SK-N-SH (cell line): ENCODE results near the gene MLLT3. TPM values are rescaled to one million over a fixed set of nuclear protein-coding genes. Genes with fewer than 3 reads are reported as not detected.
"Not testable (repeated sequence)": the region's sequence is repeated elsewhere in the genome, so short reads cannot be mapped to it uniquely, and the experiment has no call there.

ENCODE experiments used
- CTCF ChIA-PET: fragments of 300-600, 350-600 bp; formaldehyde crosslinking; extraction: SDS; loops from one replicate; lab custom pipeline; 2021; lab: Yijun Ruan, JAX
- POLR2A ChIA-PET: fragments of 350-600 bp; sonication (Branson Sonifier 250); formaldehyde crosslinking; extraction: SDS; loops from one replicate; lab custom pipeline; 2020; ENCODE audit warnings: antibody characterized with exemption, inconsistent platforms; lab: Yijun Ruan, JAX
- DNase-seq: peaks from one replicate; pipeline ENCODE4 v3.0.0; 2012
- H2AFZ ChIP-seq: fragments of 200-600 bp; sonication (generic); 2 replicates; pipeline ENCODE4 v1.8.1; 2016; ENCODE audit warnings: antibody characterized with exemption, mild to moderate bottlenecking, low read depth
- H3F3A ChIP-seq: fragments of 200-600 bp; sonication (generic); replicated peaks from 2 replicates; pipeline ENCODE3; 2016; ENCODE audit warnings: antibody characterized with exemption, mild to moderate bottlenecking; ENCODE audit not compliant: insufficient read depth
- H3K27ac ChIP-seq, 2 experiments: fragments of 200-500 bp in 1 of 2; fragments of 200-600 bp in 1 of 2; sonication (Bioruptor generic) in 1 of 2; sonication (generic), shearing (Covaris generic) in 1 of 2; 2 replicates each; pipeline versions ENCODE4 v1.5.1 to v1.6.1; 2014 to 2016; ENCODE audit warnings: low read depth in 2 of 2, inconsistent platforms in 1 of 2, low read length in 1 of 2, mild to moderate bottlenecking in 1 of 2, mixed read lengths in 1 of 2
- H3K27me3 ChIP-seq: fragments of 200-600 bp; sonication (generic), shearing (Covaris generic); 2 replicates; pipeline ENCODE4 v1.6.1; 2016; ENCODE audit warnings: mixed run types; ENCODE audit not compliant: insufficient read depth
- H3K36me3 ChIP-seq, 2 experiments: fragments of 200-500 bp in 1 of 2; fragments of 200-600 bp in 1 of 2; sonication (Bioruptor generic) in 1 of 2; sonication (generic) in 1 of 2; replicated peaks in 1 of 2; 2 replicates each; pipeline versions ENCODE3 to v1.5.1; 2014 to 2016; ENCODE audit warnings: low read length in 1 of 2, mild to moderate bottlenecking in 1 of 2; ENCODE audit not compliant: insufficient read depth in 2 of 2, control insufficient read depth in 1 of 2
- H3K4me1 ChIP-seq, 2 experiments: fragments of 200-500 bp in 1 of 2; fragments of 200-600 bp in 1 of 2; sonication (Bioruptor generic) in 1 of 2; sonication (generic), shearing (Covaris generic) in 1 of 2; 2 replicates each; pipeline versions ENCODE4 v1.5.1 to v1.6.1; 2014 to 2016; ENCODE audit warnings: low read depth in 1 of 2, low read length in 1 of 2, mixed run types in 1 of 2; ENCODE audit not compliant: insufficient read depth in 2 of 2, control insufficient read depth in 1 of 2
- H3K4me2 ChIP-seq: fragments of 200-600 bp; sonication (generic), shearing (Covaris generic); 2 replicates; pipeline ENCODE4 v1.6.1; 2017; ENCODE audit warnings: mixed run types
- H3K4me3 ChIP-seq, 2 experiments: fragments of 200-500 bp in 1 of 2; fragments of 200-600 bp in 1 of 2; sonication (Bioruptor generic) in 1 of 2; sonication (generic), shearing (Covaris generic) in 1 of 2; 2 replicates each; pipeline versions ENCODE4 v1.5.1 to v1.8.1; 2014 to 2016; ENCODE audit warnings: low read depth in 2 of 2, inconsistent platforms in 1 of 2, low read length in 1 of 2, mild to moderate bottlenecking in 1 of 2, mixed read lengths in 1 of 2, moderate library complexity in 1 of 2
- H3K79me2 ChIP-seq: fragments of 200-600 bp; sonication (generic); 2 replicates; pipeline ENCODE4 v1.8.1; 2017; ENCODE audit warnings: mild to moderate bottlenecking; ENCODE audit not compliant: insufficient read depth
- H3K9ac ChIP-seq: fragments of 200-600 bp; sonication (generic); 2 replicates; pipeline ENCODE4 v1.6.1; 2017; ENCODE audit warnings: mixed run types
- H3K9me2 ChIP-seq: fragments of 200-600 bp; sonication (generic); 2 replicates; pipeline ENCODE4 v1.6.1; 2017; ENCODE audit warnings: mixed run types
- H3K9me3 ChIP-seq: fragments of 200-600 bp; sonication (generic); 2 replicates; pipeline ENCODE4 v1.6.1; 2017; ENCODE audit warnings: mixed run types, mild to moderate bottlenecking, moderate library complexity
- H4K20me1 ChIP-seq: fragments of 200-600 bp; sonication (generic); 2 replicates; pipeline ENCODE4 v1.6.1; 2017; ENCODE audit warnings: mild to moderate bottlenecking, mixed run types; ENCODE audit not compliant: insufficient read depth
- CHD2 ChIP-seq: fragments of 150-350 bp; IDR thresholded peaks from 2 replicates; pipeline ENCODE4 v1.6.1; 2018; ENCODE audit warnings: low read length; ENCODE audit not compliant: partially characterized antibody
- ELF1 ChIP-seq: IDR thresholded peaks from 2 replicates; pipeline ENCODE4 v1.4.0; 2012
- FOXJ3 ChIP-seq: sonication (generic); formaldehyde crosslinking; IDR thresholded peaks from 2 replicates; pipeline ENCODE4 v1.5.1; 2020; ENCODE audit warnings: mild to moderate bottlenecking, missing genetic modification reagents
- FOXM1 ChIP-seq: IDR thresholded peaks from 2 replicates; pipeline ENCODE4 v1.4.0; 2012; ENCODE audit warnings: low read depth, mild to moderate bottlenecking
- IRF3 ChIP-seq: fragments of 150-350 bp; IDR thresholded peaks from 2 replicates; pipeline ENCODE4 v1.6.1; 2016; ENCODE audit warnings: mild to moderate bottlenecking, low read depth, low read length
- JUND ChIP-seq: IDR thresholded peaks from 2 replicates; pipeline ENCODE4 v1.4.0; 2012
- MXI1 ChIP-seq: IDR thresholded peaks from 2 replicates; pipeline ENCODE4 v1.6.1; 2012; ENCODE audit warnings: mild to moderate bottlenecking, low read depth, low read length, improper control_type of control experiment
- RCOR1 ChIP-seq: fragments of 150-350 bp; IDR thresholded peaks from 2 replicates; pipeline ENCODE4 v1.6.1; 2017; ENCODE audit warnings: antibody characterized with exemption, low read length
- RFX5 ChIP-seq: IDR thresholded peaks from 2 replicates; pipeline ENCODE4 v1.6.1; 2012; ENCODE audit warnings: mild to moderate bottlenecking, improper control_type of control experiment, low read length
- SMC3 ChIP-seq: IDR thresholded peaks from 2 replicates; pipeline ENCODE4 v1.6.1; 2012; ENCODE audit warnings: low read depth, low read length, improper control_type of control experiment
- WGBS: methylation state at CpG from one replicate; pipeline ENCODE4 v1.1.6; 2017; ENCODE audit warnings: low lambda C conversion rate; 5-methylcytosine and 5-hydroxymethylcytosine counted together
- polyA plus RNA-seq, 3 experiments: library from polyadenylated mRNA; depleted of rRNA; stranded (reverse); fragments of >200 nt; gene quantifications; 2 replicates each; pipeline ENCODE4 v1.2.3, GENCODE V29; 2012
- TF ChIP-seq, protein P1 (sequence below): IDR thresholded peaks from 2 replicates; pipeline ENCODE4; 2012
- TF ChIP-seq, protein P2 (sequence below): IDR thresholded peaks from 2 replicates; pipeline ENCODE4 v1.4.0; 2012; ENCODE audit warnings: low read depth, borderline replicate concordance
- TF ChIP-seq, protein P3 (sequence below): fragments of 200-600 bp; sonication (generic); IDR thresholded peaks from 2 replicates; pipeline ENCODE4 v1.6.1; 2017; ENCODE audit warnings: antibody characterized with exemption, mild to moderate bottlenecking, moderate library complexity

Gene MLLT3
- polyA plus RNA-seq, 1 of the 3 experiments (the other 2 are of a cell fraction) = 3.9 TPM

GRCh38 chr9:20591223-20591622, 31.1 kb downstream of the MLLT3 start:
- CTCF ChIA-PET = no interaction called here
- Histone ChIP-seq H3K36me3 (no peaks in the 10 kb centered on the region), H3K27ac (no peak overlapping the region), H3K9me3 (no peaks in the 10 kb centered on the region), H3K79me2 (no peaks in the 10 kb centered on the region), H3K9me2 (no peaks in the 10 kb centered on the region), H3K4me2 (no peak overlapping the region), H2AFZ (no peak overlapping the region), H3K4me1 (peaks cover 0 to 15% of the 10 kb centered on the region in 2 experiments; a peak in 1 of 4 replicates), H3K4me3 (no peak overlapping the region), H3K9ac (no peak overlapping the region), H3K27me3 (no peaks in the 10 kb centered on the region), H3F3A (peaks cover 6% of the 10 kb centered on the region), H4K20me1 (no peaks in the 10 kb centered on the region)
- POLR2A ChIA-PET = no interaction called here
- WGBS = 69% methylated on average over 4 of the region's 4 CpGs
- DNase-seq = no peak
- no peak for TF ChIP-seq RCOR1
- no peak for TF ChIP-seq SMC3
- no peak for TF ChIP-seq IRF3
- no peak for TF ChIP-seq FOXJ3 (CRISPR knock-in tag)
- no peak for TF ChIP-seq RFX5
- TF ChIP-seq, protein P1, sequence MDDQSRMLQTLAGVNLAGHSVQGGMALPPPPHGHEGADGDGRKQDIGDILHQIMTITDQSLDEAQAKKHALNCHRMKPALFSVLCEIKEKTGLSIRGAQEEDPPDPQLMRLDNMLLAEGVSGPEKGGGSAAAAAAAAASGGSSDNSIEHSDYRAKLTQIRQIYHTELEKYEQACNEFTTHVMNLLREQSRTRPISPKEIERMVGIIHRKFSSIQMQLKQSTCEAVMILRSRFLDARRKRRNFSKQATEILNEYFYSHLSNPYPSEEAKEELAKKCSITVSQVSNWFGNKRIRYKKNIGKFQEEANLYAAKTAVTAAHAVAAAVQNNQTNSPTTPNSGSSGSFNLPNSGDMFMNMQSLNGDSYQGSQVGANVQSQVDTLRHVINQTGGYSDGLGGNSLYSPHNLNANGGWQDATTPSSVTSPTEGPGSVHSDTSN = no peak
- no peak for TF ChIP-seq JUND
- no peak for TF ChIP-seq ELF1
- TF ChIP-seq, protein P2, sequence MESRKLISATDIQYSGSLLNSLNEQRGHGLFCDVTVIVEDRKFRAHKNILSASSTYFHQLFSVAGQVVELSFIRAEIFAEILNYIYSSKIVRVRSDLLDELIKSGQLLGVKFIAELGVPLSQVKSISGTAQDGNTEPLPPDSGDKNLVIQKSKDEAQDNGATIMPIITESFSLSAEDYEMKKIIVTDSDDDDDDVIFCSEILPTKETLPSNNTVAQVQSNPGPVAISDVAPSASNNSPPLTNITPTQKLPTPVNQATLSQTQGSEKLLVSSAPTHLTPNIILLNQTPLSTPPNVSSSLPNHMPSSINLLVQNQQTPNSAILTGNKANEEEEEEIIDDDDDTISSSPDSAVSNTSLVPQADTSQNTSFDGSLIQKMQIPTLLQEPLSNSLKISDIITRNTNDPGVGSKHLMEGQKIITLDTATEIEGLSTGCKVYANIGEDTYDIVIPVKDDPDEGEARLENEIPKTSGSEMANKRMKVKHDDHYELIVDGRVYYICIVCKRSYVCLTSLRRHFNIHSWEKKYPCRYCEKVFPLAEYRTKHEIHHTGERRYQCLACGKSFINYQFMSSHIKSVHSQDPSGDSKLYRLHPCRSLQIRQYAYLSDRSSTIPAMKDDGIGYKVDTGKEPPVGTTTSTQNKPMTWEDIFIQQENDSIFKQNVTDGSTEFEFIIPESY = no peak

DNA sequence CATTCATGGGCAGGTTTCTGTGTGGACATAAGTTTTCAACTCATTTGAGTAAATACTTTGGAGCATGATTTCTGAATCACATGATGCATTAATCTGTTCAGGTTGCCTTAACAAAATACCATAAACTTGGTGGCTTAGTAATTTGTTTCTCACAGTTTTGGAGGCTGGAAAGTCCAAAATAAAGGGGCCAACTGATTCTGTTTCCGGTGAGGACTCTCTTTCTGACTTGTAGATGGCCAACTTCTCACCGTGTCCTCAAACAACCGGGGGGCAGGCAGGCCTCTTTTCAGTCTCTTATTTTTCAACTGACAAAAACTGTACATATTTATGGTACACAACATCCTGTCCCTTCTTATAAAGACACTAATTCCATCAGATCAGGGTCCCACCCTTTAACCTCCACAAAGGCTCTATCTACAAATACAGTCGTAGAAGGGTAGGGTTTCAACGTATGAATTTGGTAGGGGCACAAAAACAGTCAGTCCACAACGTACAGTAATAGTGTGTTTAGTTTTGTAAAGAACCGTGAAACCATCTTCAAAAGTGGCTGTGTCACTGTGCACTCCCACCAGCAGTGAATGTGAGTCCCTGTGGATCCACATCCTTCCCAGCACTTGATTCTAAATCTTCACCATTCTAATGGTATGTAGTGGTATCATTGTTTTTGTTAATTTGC, 37.2 kb downstream of the MLLT3 start:
- no peaks in the 10 kb centered on the region for H3K79me2 ChIP-seq
- no peak overlapping the region for H3K4me2 ChIP-seq
- WGBS = 75% methylated on average over 7 of the region's 7 CpGs
- H3K36me3 ChIP-seq = no peaks in the 10 kb centered on the region
- TF ChIP-seq MXI1 (no peak), CHD2 (no peak), RCOR1 (no peak), FOXM1 (no peak), ELF1 (no peak)
- TF ChIP-seq, protein P3, sequence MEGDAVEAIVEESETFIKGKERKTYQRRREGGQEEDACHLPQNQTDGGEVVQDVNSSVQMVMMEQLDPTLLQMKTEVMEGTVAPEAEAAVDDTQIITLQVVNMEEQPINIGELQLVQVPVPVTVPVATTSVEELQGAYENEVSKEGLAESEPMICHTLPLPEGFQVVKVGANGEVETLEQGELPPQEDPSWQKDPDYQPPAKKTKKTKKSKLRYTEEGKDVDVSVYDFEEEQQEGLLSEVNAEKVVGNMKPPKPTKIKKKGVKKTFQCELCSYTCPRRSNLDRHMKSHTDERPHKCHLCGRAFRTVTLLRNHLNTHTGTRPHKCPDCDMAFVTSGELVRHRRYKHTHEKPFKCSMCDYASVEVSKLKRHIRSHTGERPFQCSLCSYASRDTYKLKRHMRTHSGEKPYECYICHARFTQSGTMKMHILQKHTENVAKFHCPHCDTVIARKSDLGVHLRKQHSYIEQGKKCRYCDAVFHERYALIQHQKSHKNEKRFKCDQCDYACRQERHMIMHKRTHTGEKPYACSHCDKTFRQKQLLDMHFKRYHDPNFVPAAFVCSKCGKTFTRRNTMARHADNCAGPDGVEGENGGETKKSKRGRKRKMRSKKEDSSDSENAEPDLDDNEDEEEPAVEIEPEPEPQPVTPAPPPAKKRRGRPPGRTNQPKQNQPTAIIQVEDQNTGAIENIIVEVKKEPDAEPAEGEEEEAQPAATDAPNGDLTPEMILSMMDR = no peak
- H3K9me2 ChIP-seq = no peaks in the 10 kb centered on the region
- no peak for DNase-seq
- CTCF ChIA-PET = interaction anchor here (0.6 kb wide), 1 partner anchor 193 kb away, joined by 3 read pairs; no protein-coding TSS in a partner anchor
- no peaks in the 10 kb centered on the region for H3K4me1 ChIP-seq
- POLR2A ChIA-PET = no interaction called here
- H3F3A ChIP-seq = no peaks in the 10 kb centered on the region
- no peak overlapping the region for H3K4me3 ChIP-seq
- no peaks in the 10 kb centered on the region for H3K27me3 ChIP-seq
- H2AFZ ChIP-seq = no peak overlapping the region
- no peaks in the 10 kb centered on the region for H3K9me3 ChIP-seq
- H3K27ac ChIP-seq = no peak overlapping the region
- H4K20me1 ChIP-seq = no peaks in the 10 kb centered on the region
- H3K9ac ChIP-seq = no peak overlapping the region

DNA sequence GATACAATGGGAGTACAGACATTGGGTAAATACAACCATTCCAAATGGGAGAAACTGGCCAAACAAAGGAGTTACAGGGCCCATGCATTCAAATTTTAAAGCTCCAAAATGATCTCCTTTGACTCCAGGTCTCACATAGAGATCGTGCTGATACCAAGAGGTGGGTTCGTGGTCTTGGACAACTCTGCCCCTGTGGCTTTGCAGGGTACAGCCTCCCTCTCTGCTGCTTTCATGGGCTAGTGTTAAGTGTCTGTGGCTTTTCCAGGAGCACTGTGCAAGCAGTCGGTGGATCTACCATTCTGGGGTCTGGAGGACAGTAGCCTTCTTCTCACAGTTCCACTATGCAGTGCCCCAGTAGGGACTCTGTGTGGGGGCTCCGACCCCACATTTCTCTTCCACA, 39.2 kb downstream of the MLLT3 start:
- H3K36me3 ChIP-seq, H3F3A ChIP-seq, H2AFZ ChIP-seq, H3K79me2 ChIP-seq, H3K4me3 ChIP-seq, H3K9me3 ChIP-seq, H3K4me1 ChIP-seq, H3K4me2 ChIP-seq, H3K27ac ChIP-seq, H4K20me1 ChIP-seq, H3K9me2 ChIP-seq, DNase-seq, CTCF ChIA-PET, H3K9ac ChIP-seq, POLR2A ChIA-PET, H3K27me3 ChIP-seq: not testable (repeated sequence)
- WGBS = 89% methylated on average over 4 of the region's 4 CpGs
